Hypothalamus (tissue), 51 donors: ENCODE results near the gene PIP5K1B.

ENCODE experiments used
- DNase-seq, 51 donors: peaks; one replicate each; lab custom pipeline; 2025; lab: John Stamatoyannopoulos, UW

Gene PIP5K1B

GRCh38 chr9:68843239-68843638 lies 138.2 kb downstream of the PIP5K1B start:
- DNase-seq, result no peak

GRCh38 chr9:68844157-68844556 lies 139.1 kb downstream of the PIP5K1B start:
- DNase-seq, result no peak

- peak in 17 of 51 donors; percentile 2 to 40 (median 11) for DNase-seq
These were observed 139.9 kb downstream of the PIP5K1B start for GRCh38 chr9:68844631-68845612.

GRCh38 chr9:68847765-68848164 lies 142.7 kb downstream of the PIP5K1B start:
- no peak for DNase-seq

GRCh38 chr9:68851657-68852056 lies 146.6 kb downstream of the PIP5K1B start:
- peak in 1 of 51 donors; percentile 11 for DNase-seq

GRCh38 chr9:68852941-68853340 lies 147.9 kb downstream of the PIP5K1B start:
- no peak for DNase-seq

GRCh38 chr9:68859347-68859746 lies 154.3 kb downstream of the PIP5K1B start:
- DNase-seq, result no peak

- no peak for DNase-seq
These were observed 155.4 kb downstream of the PIP5K1B start for GRCh38 chr9:68860419-68860818.

- DNase-seq, result no peak
These were observed 156.4 kb downstream of the PIP5K1B start for GRCh38 chr9:68861436-68861835.

- DNase-seq, result no peak
These were observed 162.0 kb downstream of the PIP5K1B start for GRCh38 chr9:68867066-68867465.

GRCh38 chr9:68869022-68869421 lies 164.0 kb downstream of the PIP5K1B start:
- DNase-seq, result no peak

- DNase-seq, result no peak
These were observed 165.0 kb downstream of the PIP5K1B start for GRCh38 chr9:68870086-68870485.

GRCh38 chr9:68871236-68871635 lies 166.2 kb downstream of the PIP5K1B start:
- no peak for DNase-seq

GRCh38 chr9:68872026-68872501 lies 167.0 kb downstream of the PIP5K1B start:
- peak in 2 of 51 donors; percentile 10 for DNase-seq

- DNase-seq, result no peak
These were observed 168.1 kb downstream of the PIP5K1B start for GRCh38 chr9:68873179-68873578.

- DNase-seq, result no peak
These were observed 171.2 kb downstream of the PIP5K1B start for GRCh38 chr9:68876273-68876672.

- DNase-seq, result no peak
These were observed 171.6 kb downstream of the PIP5K1B start for GRCh38 chr9:68876681-68877080.

GRCh38 chr9:68877219-68877618 lies 172.2 kb downstream of the PIP5K1B start:
- no peak for DNase-seq

- DNase-seq, result no peak
These were observed 173.4 kb downstream of the PIP5K1B start for GRCh38 chr9:68878450-68878849.

GRCh38 chr9:68883224-68883623 lies 178.2 kb downstream of the PIP5K1B start:
- no peak for DNase-seq

- no peak for DNase-seq
These were observed 182.2 kb downstream of the PIP5K1B start for GRCh38 chr9:68887232-68887631.

- no peak for DNase-seq
These were observed 189.5 kb downstream of the PIP5K1B start for GRCh38 chr9:68894502-68894901.
